VCaP (cell line): ENCODE measurements around the gene ARHGEF37.
"Not testable (repeated sequence)": the region's sequence is repeated elsewhere in the genome, so short reads cannot be mapped to it uniquely, and the experiment has no call there.

ENCODE experiments used
- H3K27ac ChIP-seq: fragments of 450-650 bp; 2 replicates; pipeline ENCODE4 v1.5.1; 2017
- CTCF ChIP-seq: fragments of 450-650 bp; conservative IDR thresholded peaks from 2 replicates; pipeline ENCODE4 v1.5.1; 2017; ENCODE audit warnings: mild to moderate bottlenecking, moderate library complexity

The ARHGEF37 gene

GRCh38 chr5:149597618-149598017 is 16.3 kb downstream of the ARHGEF37 start:
- TF ChIP-seq CTCF = no peak

GRCh38 chr5:149598234-149598633 is 16.9 kb downstream of the ARHGEF37 start:
- not testable (repeated sequence) for H3K27ac ChIP-seq

More at GRCh38 chr5:149597618-149598017, 16.3 kb downstream of the ARHGEF37 start:
- H3K27ac ChIP-seq = no peak overlapping the region

GRCh38 chr5:149598966-149599365 is 17.7 kb downstream of the ARHGEF37 start:
- TF ChIP-seq CTCF = no peak
- no peak overlapping the region for H3K27ac ChIP-seq

- no peak overlapping the region for H3K27ac ChIP-seq
- no peak for TF ChIP-seq CTCF
Observed at GRCh38 chr5:149599375-149599774, 18.1 kb downstream of the ARHGEF37 start.

- H3K27ac ChIP-seq = peak overlapping the region; percentile 45
- TF ChIP-seq CTCF = no peak
Observed at GRCh38 chr5:149600932-149601331, 19.6 kb downstream of the ARHGEF37 start.

- TF ChIP-seq CTCF = no peak
- peak overlapping the region; percentile 40 for H3K27ac ChIP-seq
Observed at GRCh38 chr5:149603210-149603609, 21.9 kb downstream of the ARHGEF37 start.

- no peak for TF ChIP-seq CTCF
- H3K27ac ChIP-seq = peak overlapping the region; percentile 40
Observed at GRCh38 chr5:149603920-149604319, 22.6 kb downstream of the ARHGEF37 start.

- peak overlapping the region; percentile 40; the same call in 1 of the 2 replicates for H3K27ac ChIP-seq
- TF ChIP-seq CTCF = no peak
Observed at GRCh38 chr5:149604321-149604720, 23.0 kb downstream of the ARHGEF37 start.
